GM20000 (cell line): ENCODE data around the gene SYNDIG1.

Source experiments
- DNase-seq: peaks from one replicate; pipeline ENCODE4 v3.0.0; 2012; ENCODE audit warnings: low spot score
- CTCF ChIP-seq: IDR thresholded peaks from 2 replicates; pipeline ENCODE4 v1.5.1; 2012; ENCODE audit warnings: mild to moderate bottlenecking, control low read depth; ENCODE audit errors: extremely low read depth, missing control alignments

SYNDIG1 gene

GRCh38 chr20:24465159-24465558, 4.3 kb upstream of the SYNDIG1 start:
- no peak for TF ChIP-seq CTCF
- DNase-seq: no peak

- no peak for DNase-seq
- no peak for TF ChIP-seq CTCF
Measured at GRCh38 chr20:24465730-24466129, 3.7 kb upstream of the SYNDIG1 start.

GRCh38 chr20:24468401-24469115, 871 bp upstream of the SYNDIG1 start:
- no peak for DNase-seq

GRCh38 chr20:24469894-24470745, 691 bp downstream of the SYNDIG1 start:
- no peak for DNase-seq
- no peak for TF ChIP-seq CTCF

More at GRCh38 chr20:24468401-24469115, 871 bp upstream of the SYNDIG1 start:
- TF ChIP-seq CTCF: no peak

- no peak for DNase-seq
- no peak for TF ChIP-seq CTCF
Measured at GRCh38 chr20:24470746-24471582, 1.5 kb downstream of the SYNDIG1 start.

GRCh38 chr20:24472426-24472825, 3.0 kb downstream of the SYNDIG1 start:
- DNase-seq: no peak
- no peak for TF ChIP-seq CTCF
